Type B pancreatic cell (in vitro differentiated cells): Measurements from ENCODE around the gene SLC39A2. TPM values are rescaled to one million over a fixed set of nuclear protein-coding genes. Genes with fewer than 3 reads are reported as not detected.

Source experiments
- DNase-seq: peaks from one replicate; pipeline ENCODE4 v3.0.0; 2021; ENCODE audit warnings: mixed read lengths; ENCODE audit not compliant: unreplicated experiment; ENCODE audit errors: extremely low spot score
- H3K27ac Mint-ChIP-seq: 2 replicates; pipeline ENCODE4 v1.8.0; 2021; ENCODE audit warnings: mild to moderate bottlenecking, mixed read lengths
- H3K27me3 Mint-ChIP-seq: 2 replicates; pipeline ENCODE4 v1.8.0; 2021; ENCODE audit warnings: mixed read lengths
- H3K36me3 Mint-ChIP-seq: 2 replicates; pipeline ENCODE4 v1.8.0; 2021; ENCODE audit warnings: mixed read lengths
- H3K4me1 Mint-ChIP-seq: one replicate; pipeline ENCODE4 v1.8.0; 2021; ENCODE audit warnings: mixed read lengths; ENCODE audit not compliant: unreplicated experiment
- H3K4me3 Mint-ChIP-seq: 2 replicates; pipeline ENCODE4 v1.8.0; 2021; ENCODE audit warnings: mild to moderate bottlenecking, mixed read lengths
- H3K9me3 Mint-ChIP-seq: 2 replicates; pipeline ENCODE4 v1.8.0; 2021; ENCODE audit warnings: mixed read lengths
- total RNA-seq: library from RNA; stranded (reverse); gene quantifications from 2 replicates; pipeline ENCODE4 v1.2.1, GENCODE V29; 2021; ENCODE audit warnings: low replicate concordance
- TF ChIP-seq, protein P1 (sequence below): fragments of 200-600 bp; sonication (generic); conservative IDR thresholded peaks from 2 replicates; pipeline ENCODE4 v1.5.0; 2021; ENCODE audit warnings: antibody characterized with exemption, mild to moderate bottlenecking

The SLC39A2 gene
- total RNA-seq, 1 donor from 2014 or later, result 4.5 TPM

DNA sequence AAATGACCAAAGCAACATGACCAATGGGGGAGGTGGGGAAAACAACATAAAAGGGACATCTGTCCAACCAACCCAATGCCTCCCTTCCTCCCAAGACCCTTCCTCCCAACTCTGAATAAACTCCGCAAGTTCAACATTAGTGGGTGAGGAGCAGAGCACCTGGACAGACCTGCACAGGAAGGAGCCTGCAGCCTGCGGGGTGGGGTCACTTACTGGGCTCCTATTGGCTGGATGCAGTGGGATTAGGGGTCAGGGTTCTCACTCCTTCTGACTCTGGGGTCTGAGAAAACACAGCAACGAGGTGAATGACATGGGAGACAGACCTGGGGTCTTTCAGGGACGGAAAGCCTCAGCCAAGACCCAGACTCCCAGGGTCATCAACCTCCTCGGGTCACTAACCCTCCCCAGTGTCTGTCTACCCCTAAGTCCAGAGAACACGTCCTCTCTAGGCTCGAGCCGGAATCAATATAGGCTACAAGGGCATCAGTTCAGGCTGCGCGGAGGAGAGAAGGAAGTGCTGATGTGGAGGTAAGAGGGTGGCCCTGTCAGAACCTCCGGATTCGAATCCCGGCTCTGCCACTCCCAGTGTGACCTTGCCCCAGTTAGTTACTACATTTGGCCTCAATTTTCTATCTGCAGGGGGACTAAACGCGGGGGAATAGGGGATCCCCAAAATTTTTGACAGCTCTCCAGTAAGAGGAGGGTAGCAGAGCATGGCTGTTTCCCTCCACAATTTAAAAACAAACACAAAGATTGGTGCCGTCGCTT is 24.9 kb downstream of the SLC39A2 start:
- no peak for DNase-seq
- Mint-ChIP-seq H3K36me3 (peaks cover 8% of the 10 kb centered on the region), H3K4me3 (peak overlapping the region; percentile 92), H3K27me3 (peaks cover 8% of the 10 kb centered on the region), H3K4me1 (peaks cover 26% of the 10 kb centered on the region), H3K27ac (peak overlapping the region; percentile 88), H3K9me3 (no peaks in the 10 kb centered on the region)
- TF ChIP-seq, protein P1, sequence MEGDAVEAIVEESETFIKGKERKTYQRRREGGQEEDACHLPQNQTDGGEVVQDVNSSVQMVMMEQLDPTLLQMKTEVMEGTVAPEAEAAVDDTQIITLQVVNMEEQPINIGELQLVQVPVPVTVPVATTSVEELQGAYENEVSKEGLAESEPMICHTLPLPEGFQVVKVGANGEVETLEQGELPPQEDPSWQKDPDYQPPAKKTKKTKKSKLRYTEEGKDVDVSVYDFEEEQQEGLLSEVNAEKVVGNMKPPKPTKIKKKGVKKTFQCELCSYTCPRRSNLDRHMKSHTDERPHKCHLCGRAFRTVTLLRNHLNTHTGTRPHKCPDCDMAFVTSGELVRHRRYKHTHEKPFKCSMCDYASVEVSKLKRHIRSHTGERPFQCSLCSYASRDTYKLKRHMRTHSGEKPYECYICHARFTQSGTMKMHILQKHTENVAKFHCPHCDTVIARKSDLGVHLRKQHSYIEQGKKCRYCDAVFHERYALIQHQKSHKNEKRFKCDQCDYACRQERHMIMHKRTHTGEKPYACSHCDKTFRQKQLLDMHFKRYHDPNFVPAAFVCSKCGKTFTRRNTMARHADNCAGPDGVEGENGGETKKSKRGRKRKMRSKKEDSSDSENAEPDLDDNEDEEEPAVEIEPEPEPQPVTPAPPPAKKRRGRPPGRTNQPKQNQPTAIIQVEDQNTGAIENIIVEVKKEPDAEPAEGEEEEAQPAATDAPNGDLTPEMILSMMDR, result no peak

DNA sequence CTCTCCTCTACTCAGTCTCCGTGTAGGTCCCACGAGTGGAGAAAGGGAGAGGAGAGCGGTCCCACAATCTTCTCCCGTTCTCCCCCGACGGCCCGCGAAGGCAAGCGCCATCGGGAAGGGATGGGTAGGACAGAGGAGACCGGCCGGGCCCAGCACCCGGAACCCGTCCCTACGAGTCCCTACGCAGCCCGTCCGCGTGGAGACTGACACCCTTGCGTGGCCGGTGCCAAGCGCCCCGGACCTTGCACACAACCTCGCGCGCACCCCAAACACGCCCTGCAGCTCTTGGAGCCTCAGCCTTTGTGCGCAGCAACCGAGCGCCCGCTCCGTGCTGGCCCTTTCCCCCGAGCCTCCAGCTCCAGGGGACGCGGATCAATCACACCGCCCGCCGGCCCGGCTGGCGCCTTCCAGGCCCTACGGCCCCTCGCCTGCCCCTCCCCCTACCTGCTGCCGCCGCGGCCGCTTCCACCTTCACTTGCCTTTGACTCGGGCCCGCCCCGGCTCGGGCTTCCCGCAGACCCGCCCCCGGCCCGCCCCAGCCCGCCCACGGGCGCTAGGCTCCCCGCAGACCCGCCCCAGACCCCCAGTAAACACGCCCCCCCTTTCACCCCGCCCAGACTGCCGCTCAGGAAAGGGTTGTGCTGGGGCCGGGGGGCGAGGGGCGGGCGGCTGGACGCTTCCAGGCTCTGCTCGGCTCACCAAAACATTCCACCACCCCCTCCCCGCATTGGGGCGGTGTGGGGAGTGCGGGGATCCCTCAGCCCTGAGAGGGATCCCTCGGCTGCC is 25.7 kb downstream of the SLC39A2 start, which contains the start of gene NDRG2:
Gene NDRG2, minus strand, starts transcription at position 477 of the 786 bp plus-strand sequence. CDS start 1,746 bp downstream, outside the sequence.
- peak within 1 kb of the TSS; percentile 92 for H3K4me3 Mint-ChIP-seq
- no peaks in the 10 kb centered on the region for H3K9me3 Mint-ChIP-seq
- DNase-seq, result peak; percentile 87
- peaks cover 8% of the 10 kb centered on the region for H3K36me3 Mint-ChIP-seq
- peaks cover 26% of the 10 kb centered on the region for H3K4me1 Mint-ChIP-seq
- peaks cover 8% of the 10 kb centered on the region for H3K27me3 Mint-ChIP-seq
- peak within 1 kb of the TSS; percentile 88 for H3K27ac Mint-ChIP-seq
- TF ChIP-seq, protein P1, result no peak

DNA sequence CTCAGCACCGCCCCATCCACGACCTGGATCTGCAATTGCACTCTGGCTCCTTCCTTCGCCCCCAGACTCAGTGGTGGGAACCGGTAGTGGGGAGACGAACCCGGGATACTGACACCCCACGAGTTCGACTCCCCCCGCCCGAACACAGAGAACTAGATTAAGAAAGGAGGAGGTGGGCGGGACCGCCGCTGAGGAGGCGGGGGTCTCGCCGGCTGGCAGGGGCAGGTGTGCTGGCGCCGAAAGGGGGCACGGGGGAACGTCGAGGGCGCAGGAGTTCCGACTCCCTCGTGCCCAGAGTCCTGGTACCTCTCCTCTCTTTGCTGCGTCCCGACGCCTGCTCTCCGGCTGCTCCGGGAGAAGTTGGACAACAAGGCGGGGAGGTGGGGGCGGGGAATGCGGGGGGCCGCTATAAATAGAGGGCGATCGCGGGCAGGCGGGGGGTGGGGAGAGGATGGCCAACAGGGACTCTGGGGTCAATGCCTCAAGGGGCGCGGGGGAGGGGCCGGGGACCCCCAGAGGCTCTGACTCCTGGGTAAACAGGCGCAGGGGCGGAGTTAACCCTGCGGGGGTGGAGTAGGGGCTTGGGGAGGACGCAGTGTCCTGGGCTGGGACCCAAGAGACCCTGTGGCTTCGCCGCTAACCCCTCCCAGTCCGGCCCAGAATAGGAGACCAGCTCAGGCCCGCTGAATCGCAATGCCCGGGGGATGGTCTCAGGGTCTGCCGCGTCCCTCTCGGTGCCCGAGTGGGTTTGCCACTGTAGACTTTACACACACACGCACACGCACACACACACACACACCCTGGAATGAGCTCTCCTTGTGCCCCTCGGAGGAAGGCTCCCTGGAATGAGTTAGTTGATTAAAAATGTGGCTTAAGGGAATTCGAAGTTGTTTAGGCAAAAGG is 26.5 kb downstream of the SLC39A2 start:
- Mint-ChIP-seq H3K27ac (peak overlapping the region; percentile 56), H3K4me1 (peaks cover 25% of the 10 kb centered on the region), H3K4me3 (peak overlapping the region; percentile 91), H3K27me3 (peaks cover 8% of the 10 kb centered on the region), H3K36me3 (peaks cover 8% of the 10 kb centered on the region), H3K9me3 (no peaks in the 10 kb centered on the region)
- no peak for DNase-seq
- TF ChIP-seq, protein P1, result no peak

DNA sequence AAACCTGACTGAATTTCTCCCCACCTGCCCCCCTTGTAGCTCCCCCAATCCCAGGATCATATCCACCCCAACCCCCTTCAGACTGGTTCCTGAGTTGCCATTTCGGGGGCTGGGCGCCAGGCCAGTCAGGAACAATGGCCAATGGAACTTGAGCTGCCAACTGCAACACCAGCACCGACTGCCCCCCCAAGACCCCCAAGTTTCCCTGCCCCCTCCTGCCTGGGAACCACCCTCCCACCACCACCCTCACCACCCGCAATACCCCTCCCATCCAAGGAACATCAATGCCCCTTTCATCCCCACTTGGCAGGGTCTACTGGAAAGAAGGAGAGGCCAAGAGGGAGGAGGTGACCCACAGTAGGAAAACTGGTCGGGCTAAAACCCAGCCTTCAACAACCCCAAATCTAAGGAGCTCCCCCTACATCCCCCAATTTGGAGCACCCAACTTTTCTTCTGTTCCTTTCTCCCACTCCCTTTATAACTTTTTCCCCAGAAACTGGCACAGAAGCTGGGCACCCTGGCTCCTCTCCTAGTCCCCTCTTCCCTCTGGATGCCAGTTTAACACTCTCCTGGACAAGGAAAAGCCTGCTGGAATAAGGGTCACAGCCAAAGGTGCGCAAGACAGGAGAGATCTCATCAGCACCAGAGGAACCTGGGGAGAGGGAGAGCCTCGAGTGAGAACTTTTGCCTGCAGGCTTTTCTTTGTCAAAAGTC is 27.3 kb downstream of the SLC39A2 start:
- TF ChIP-seq, protein P1, result no peak
- Mint-ChIP-seq H3K4me3 (peak overlapping the region; percentile 91), H3K9me3 (no peaks in the 10 kb centered on the region), H3K36me3 (peaks cover 4% of the 10 kb centered on the region), H3K27me3 (peaks cover 8% of the 10 kb centered on the region), H3K4me1 (peaks cover 21% of the 10 kb centered on the region), H3K27ac (peak overlapping the region; percentile 61)
- DNase-seq, result no peak

DNA sequence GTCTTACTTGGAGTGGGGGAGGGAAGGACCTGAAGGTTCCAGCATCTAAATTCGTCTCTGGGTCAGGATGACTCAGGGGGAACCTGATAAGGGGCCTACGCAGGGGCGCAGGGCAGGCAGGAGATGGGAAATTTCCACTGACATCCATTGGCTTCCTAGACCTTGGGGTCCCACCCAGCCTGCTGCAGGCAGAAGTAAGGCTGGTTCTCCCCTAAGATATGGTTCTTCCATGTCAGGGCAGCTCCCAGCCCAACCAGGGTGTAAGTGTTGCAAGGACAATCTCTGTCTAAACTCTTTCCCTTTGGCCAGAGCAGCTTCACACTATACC is 27.9 kb downstream of the SLC39A2 start:
- Mint-ChIP-seq H3K27me3 (peaks cover 8% of the 10 kb centered on the region), H3K27ac (peak overlapping the region; percentile 61), H3K4me1 (peaks cover 21% of the 10 kb centered on the region), H3K4me3 (peak overlapping the region; percentile 76), H3K36me3 (peaks cover 4% of the 10 kb centered on the region), H3K9me3 (no peaks in the 10 kb centered on the region)
- TF ChIP-seq, protein P1, result no peak
- no peak for DNase-seq
